GM23338 (cell line): ENCODE data around the gene ACSL4. TPM values are rescaled to one million over a fixed set of nuclear protein-coding genes. Genes with fewer than 3 reads are reported as not detected.

Source experiments
- ATAC-seq: fragments of 200-7000 bp; cut with Tn5 transposase; 3 replicates; pipeline ENCODE4 v1.9.1; 2020
- DNase-seq: peaks from one replicate; pipeline ENCODE4 v3.0.0-alpha.2; 2015; ENCODE audit warnings: low spot score
- H2AFZ ChIP-seq: fragments of 200-600 bp; sonication (generic); 2 replicates; pipeline ENCODE4 v1.8.0; 2016; ENCODE audit warnings: antibody characterized with exemption, mild to moderate bottlenecking, moderate library complexity
- H3F3A ChIP-seq: fragments of 200-600 bp; sonication (generic); replicated peaks from 2 replicates; pipeline ENCODE4 v1.8.0; 2017; ENCODE audit warnings: antibody characterized with exemption, mixed run types, low read depth
- H3K27ac ChIP-seq: fragments of 200-600 bp; sonication (generic); 2 replicates; pipeline ENCODE4 v1.6.1; 2016; ENCODE audit warnings: low read depth
- H3K27me3 ChIP-seq: fragments of 200-600 bp; sonication (generic); 2 replicates; pipeline ENCODE4 v1.8.0; 2016; ENCODE audit warnings: mild to moderate bottlenecking, mixed run types, moderate library complexity; ENCODE audit not compliant: insufficient read depth
- H3K36me3 ChIP-seq: fragments of 200-600 bp; sonication (generic); 2 replicates; pipeline ENCODE4 v1.8.0; 2016; ENCODE audit warnings: mild to moderate bottlenecking; ENCODE audit not compliant: insufficient read depth
- H3K4me1 ChIP-seq: fragments of 200-600 bp; sonication (generic); 2 replicates; pipeline ENCODE4 v1.8.0; 2016; ENCODE audit warnings: mild to moderate bottlenecking, moderate library complexity; ENCODE audit not compliant: insufficient read depth
- H3K4me2 ChIP-seq: fragments of 200-600 bp; sonication (generic); 2 replicates; pipeline ENCODE4 v1.7.1; 2017; ENCODE audit warnings: mixed run types
- H3K4me3 ChIP-seq: fragments of 200-600 bp; sonication (generic); 2 replicates; pipeline ENCODE4 v1.6.1; 2016; ENCODE audit warnings: mixed run types
- H3K79me2 ChIP-seq: fragments of 200-600 bp; sonication (generic); replicated peaks from 2 replicates; pipeline ENCODE4 v1.8.0; 2017; ENCODE audit warnings: mild to moderate bottlenecking; ENCODE audit not compliant: insufficient read depth
- H3K9me2 ChIP-seq: fragments of 200-600 bp; sonication (generic); 2 replicates; pipeline ENCODE4 v1.8.0; 2017; ENCODE audit not compliant: insufficient read depth
- H4K20me1 ChIP-seq: fragments of 200-600 bp; sonication (generic); replicated peaks from 2 replicates; pipeline ENCODE4 v1.8.0; 2017; ENCODE audit warnings: mild to moderate bottlenecking; ENCODE audit not compliant: insufficient read depth
- H3K27ac Mint-ChIP-seq: 2 replicates; pipeline ENCODE4 v1.8.0; 2020; ENCODE audit warnings: inconsistent platforms, mild to moderate bottlenecking, moderate library complexity, mixed read lengths
- H3K27me3 Mint-ChIP-seq: 3 replicates; pipeline ENCODE4 v1.8.0; 2022; ENCODE audit warnings: low read depth, mild to moderate bottlenecking, moderate library complexity, mixed read lengths, inconsistent platforms; ENCODE audit not compliant: insufficient read depth, poor library complexity
- H3K36me3 Mint-ChIP-seq: 3 replicates; pipeline ENCODE4 v1.8.0; 2021; ENCODE audit warnings: low read depth, mild to moderate bottlenecking, inconsistent platforms, moderate library complexity, mixed read lengths
- H3K4me1 Mint-ChIP-seq: 3 replicates; pipeline ENCODE4 v1.8.0; 2020; ENCODE audit warnings: mild to moderate bottlenecking, inconsistent platforms, mixed read lengths
- H3K4me3 Mint-ChIP-seq: 3 replicates; pipeline ENCODE4 v1.8.0; 2021; ENCODE audit warnings: moderate library complexity, mild to moderate bottlenecking, inconsistent platforms, mixed read lengths
- H3K9me3 Mint-ChIP-seq: 3 replicates; pipeline ENCODE4 v1.8.0; 2020; ENCODE audit warnings: moderate library complexity, mild to moderate bottlenecking, inconsistent platforms, mixed read lengths
- ZNF462 ChIP-seq: fragments of 250-450 bp; sonication (Bioruptor Pico); IDR thresholded peaks from 2 replicates; pipeline ENCODE4 v1.5.0; 2020; ENCODE audit warnings: mild to moderate bottlenecking, moderate library complexity
- polyA plus RNA-seq: library from polyadenylated mRNA; unstranded; fragments of >200 nt; fragmentation: Nextera tagmentation; extraction: Ambion mirVana; gene quantifications from 2 replicates; pipeline ENCODE4 v1.2.1, GENCODE V29; 2016
- total RNA-seq: library from RNA; depleted of rRNA; stranded (reverse); fragments of >200 nt; shearing (Covaris generic); gene quantifications from 2 replicates; pipeline ENCODE4 v1.2.3, GENCODE V29; 2014

Gene ACSL4
- total and polyA plus RNA-seq, 2 experiments from 2014 or later = 17.8 to 76.3 TPM

- peaks cover 10% of the 10 kb centered on the region; the same call in 1 of the 2 replicates for H3K79me2 ChIP-seq
- no peaks in the 10 kb centered on the region for H3K36me3 Mint-ChIP-seq
These were observed 35.2 kb downstream of the ACSL4 start for GRCh38 chrX:109697855-109698254.

More at GRCh38 chrX:109697855-109698254, 35.2 kb downstream of the ACSL4 start:
- H3K9me2 ChIP-seq = no peaks in the 10 kb centered on the region
- ATAC-seq = no peak
- no peaks in the 10 kb centered on the region for H3K27me3 ChIP-seq
- no peak overlapping the region for H3K4me2 ChIP-seq
- H2AFZ ChIP-seq = no peak overlapping the region
- Mint-ChIP-seq H3K4me1 (peaks cover 5% of the 10 kb centered on the region; the same call in 2 of the 3 replicates), H3K27ac (no peak overlapping the region), H3K9me3 (no peaks in the 10 kb centered on the region), H3K27me3 (no peaks in the 10 kb centered on the region), H3K4me3 (no peak overlapping the region)
- no peak overlapping the region for H3K27ac ChIP-seq
- no peaks in the 10 kb centered on the region for H3F3A ChIP-seq
- H3K4me3 ChIP-seq = no peak overlapping the region
- DNase-seq = no peak
- no peaks in the 10 kb centered on the region for H3K36me3 ChIP-seq
- H4K20me1 ChIP-seq = no peaks in the 10 kb centered on the region
- no peak for TF ChIP-seq ZNF462 (CRISPR knock-in tag)
- peaks cover 4% of the 10 kb centered on the region; the same call in 1 of the 2 replicates for H3K4me1 ChIP-seq
